WERI-Rb-1 (cell line): ENCODE data around the gene CFI.

Experiments
- DNase-seq: peaks from one replicate; pipeline ENCODE4 v3.0.0-alpha.2; 2020
- H3K27ac ChIP-seq: fragments of 250-450 bp; sonication (Bioruptor Pico); 2 replicates; pipeline ENCODE4 v1.5.1; 2020; ENCODE audit warnings: mild to moderate bottlenecking, moderate library complexity
- H3K27me3 ChIP-seq: fragments of 250-450 bp; sonication (Bioruptor Pico); 2 replicates; pipeline ENCODE4 v1.5.1; 2021; ENCODE audit warnings: mild to moderate bottlenecking, low read depth, moderate library complexity; ENCODE audit not compliant: insufficient read depth, severe bottlenecking
- H3K36me3 ChIP-seq: fragments of 250-450 bp; sonication (Bioruptor Pico); 2 replicates; pipeline ENCODE4 v1.5.1; 2020; ENCODE audit warnings: mild to moderate bottlenecking, moderate library complexity
- H3K4me3 ChIP-seq: 2 replicates; pipeline ENCODE4 v1.5.1; 2011; ENCODE audit warnings: low read depth, mild to moderate bottlenecking, control low read depth, low read length
- H3K9me3 ChIP-seq: fragments of 250-450 bp; sonication (Bioruptor Pico); 2 replicates; pipeline ENCODE4 v1.5.1; 2021; ENCODE audit warnings: mild to moderate bottlenecking, moderate library complexity; ENCODE audit not compliant: severe bottlenecking
- CTCF ChIP-seq: IDR thresholded peaks from 2 replicates; pipeline ENCODE4 v1.5.1; 2011; ENCODE audit warnings: low read depth, mild to moderate bottlenecking, control low read depth, inconsistent platforms, low read length

CFI gene

GRCh38 chr4:109738104-109738872, 63.5 kb downstream of the CFI start:
- no peak for DNase-seq
- no peaks in the 10 kb centered on the region for H3K27me3 ChIP-seq
- no peaks in the 10 kb centered on the region for H3K36me3 ChIP-seq
- H3K27ac ChIP-seq = no peak overlapping the region
- TF ChIP-seq CTCF = no peak
- no peaks in the 10 kb centered on the region for H3K9me3 ChIP-seq
- H3K4me3 ChIP-seq = no peak overlapping the region

- TF ChIP-seq CTCF = no peak
- no peak overlapping the region for H3K4me3 ChIP-seq
- peak; percentile 20 for DNase-seq
- H3K9me3 ChIP-seq = no peaks in the 10 kb centered on the region
- 0 out of 2 replicates have a peak overlapping the region, but pooled peaks have one; percentile 2 for H3K27ac ChIP-seq
- no peaks in the 10 kb centered on the region for H3K36me3 ChIP-seq
- H3K27me3 ChIP-seq = no peaks in the 10 kb centered on the region
Observed at GRCh38 chr4:109735566-109736365, 66.0 kb downstream of the CFI start.

GRCh38 chr4:109733728-109734127, 68.1 kb downstream of the CFI start:
- H3K27me3 ChIP-seq = no peaks in the 10 kb centered on the region
- no peaks in the 10 kb centered on the region for H3K9me3 ChIP-seq
- TF ChIP-seq CTCF = no peak
- DNase-seq = no peak
- H3K36me3 ChIP-seq = peaks cover 6% of the 10 kb centered on the region
- H3K27ac ChIP-seq = no peak overlapping the region
- H3K4me3 ChIP-seq = no peak overlapping the region

- DNase-seq = no peak
- peak overlapping the region; percentile 73 for H3K4me3 ChIP-seq
- no peaks in the 10 kb centered on the region for H3K9me3 ChIP-seq
- H3K36me3 ChIP-seq = peaks cover 17% of the 10 kb centered on the region
- peak overlapping the region; percentile 88 for H3K27ac ChIP-seq
- TF ChIP-seq CTCF = no peak
- H3K27me3 ChIP-seq = no peaks in the 10 kb centered on the region
Observed at GRCh38 chr4:109730619-109731545, 70.9 kb downstream of the CFI start.

- TF ChIP-seq CTCF = no peak
- peak; percentile 90 for DNase-seq
- peak within 1 kb of the TSS; percentile 73 for H3K4me3 ChIP-seq
- H3K9me3 ChIP-seq = no peaks in the 10 kb centered on the region
- peaks cover 22% of the 10 kb centered on the region for H3K36me3 ChIP-seq
- peak within 1 kb of the TSS; percentile 88 for H3K27ac ChIP-seq
- H3K27me3 ChIP-seq = no peaks in the 10 kb centered on the region
Observed at GRCh38 chr4:109729718-109730618, 71.8 kb downstream of the CFI start, which contains the start of gene PLA2G12A. TSS of gene PLA2G12A (minus strand) at chr4:109730070. CDS start at chr4:109729809, 261 bp downstream.
